Tibial artery (tissue), 4 donors: Measurements from ENCODE around the gene ADAMTS2.
A peak's percentile ranks its signal among the peaks of the same experiment; 100 is the strongest.

Experiments
- DNase-seq, 2 donors: peaks; one replicate each; pipeline ENCODE4 v3.0.0-alpha.2; 2019
- H3K27ac ChIP-seq, 2 donors: fragments of 200-600 bp; sonication (generic) in 1 of 2; 1 replicate in 1 of 2; 2 replicates in 1 of 2; pipeline ENCODE4 v1.5.1; 2018 to 2019; ENCODE audit warnings: mild to moderate bottlenecking in 1 of 2
- H3K27me3 ChIP-seq, 2 donors: fragments of 200-600 bp; sonication (generic) in 1 of 2; one replicate each; pipeline versions ENCODE4 v1.5.1 to v1.6.0; 2016 to 2019
- H3K36me3 ChIP-seq, 3 donors: fragments of 200-600 bp; sonication (generic) in 2 of 3; one replicate each; pipeline ENCODE4 v1.5.1; 2016 to 2019; ENCODE audit warnings: mild to moderate bottlenecking in 2 of 3
- H3K4me1 ChIP-seq, 4 donors: fragments of 200-600 bp; sonication (generic) in 2 of 4; 1 replicate in 3 of 4; 2 replicates in 1 of 4; pipeline ENCODE4 v1.5.1; 2016 to 2019
- H3K4me3 ChIP-seq, 2 donors: fragments of 200-600 bp; sonication (generic) in 1 of 2; 1 replicate in 1 of 2; 2 replicates in 1 of 2; pipeline ENCODE4 v1.5.1; 2018 to 2019; ENCODE audit warnings: mild to moderate bottlenecking in 2 of 2
- H3K9me3 ChIP-seq, 3 donors: fragments of 200-600 bp; sonication (generic) in 1 of 3; one replicate each; pipeline ENCODE4 v1.5.1; 2016 to 2019
- intact Hi-C: fragments of 100-400 bp; cut with DNase I; formaldehyde crosslinking; loops from one replicate; pipeline ENCODE4 v1.15.0; 2023; ENCODE audit warnings: low total_unique reads
- TF ChIP-seq, protein P1 (sequence below), 2 experiments: fragments of 200-600 bp in 1 of 2; fragments of 450-650 bp in 1 of 2; IDR thresholded peaks; one replicate each; pipeline ENCODE4 v1.5.1; 2017 to 2019; ENCODE audit warnings: antibody characterized with exemption in 2 of 2, mild to moderate bottlenecking in 1 of 2, moderate library complexity in 1 of 2

Gene ADAMTS2

DNA sequence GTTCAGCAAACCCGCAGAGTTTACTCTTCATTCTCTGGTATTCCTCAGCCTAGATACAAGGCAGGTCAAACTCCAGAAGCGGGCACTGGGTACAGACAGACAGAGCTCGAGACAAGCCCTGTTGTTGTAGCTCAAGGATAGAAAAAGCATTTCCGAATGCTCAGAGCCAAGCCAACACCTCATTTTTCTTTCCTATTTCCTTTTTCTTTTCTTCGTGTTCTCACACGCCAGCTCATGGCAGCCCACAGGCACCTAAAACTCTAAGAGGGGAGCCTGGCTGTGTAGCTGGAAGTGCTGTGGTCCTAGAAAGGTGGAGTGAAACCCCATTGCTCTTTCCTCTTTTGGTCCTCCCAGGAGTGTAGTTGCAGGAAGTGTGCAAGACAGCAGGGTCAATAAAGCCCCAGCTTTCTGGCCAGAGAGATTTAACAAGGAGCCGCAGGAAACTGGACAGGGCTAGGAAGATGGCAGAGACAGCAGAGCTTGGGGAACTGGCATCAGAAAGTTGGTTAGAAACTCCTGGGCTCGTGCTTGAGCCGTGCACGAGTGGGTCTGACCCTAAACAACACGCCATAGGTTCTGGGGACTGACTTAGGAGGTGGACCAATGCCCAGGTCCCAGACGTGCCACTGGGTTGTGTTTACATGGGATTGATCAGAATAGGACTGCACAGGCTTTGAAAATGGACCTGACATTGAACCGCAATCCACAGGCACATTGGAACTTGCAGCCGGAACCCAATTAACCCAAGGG, 41.6 kb downstream of the ADAMTS2 start:
- intact Hi-C loops: no loop called here
- TF ChIP-seq, protein P1, sequence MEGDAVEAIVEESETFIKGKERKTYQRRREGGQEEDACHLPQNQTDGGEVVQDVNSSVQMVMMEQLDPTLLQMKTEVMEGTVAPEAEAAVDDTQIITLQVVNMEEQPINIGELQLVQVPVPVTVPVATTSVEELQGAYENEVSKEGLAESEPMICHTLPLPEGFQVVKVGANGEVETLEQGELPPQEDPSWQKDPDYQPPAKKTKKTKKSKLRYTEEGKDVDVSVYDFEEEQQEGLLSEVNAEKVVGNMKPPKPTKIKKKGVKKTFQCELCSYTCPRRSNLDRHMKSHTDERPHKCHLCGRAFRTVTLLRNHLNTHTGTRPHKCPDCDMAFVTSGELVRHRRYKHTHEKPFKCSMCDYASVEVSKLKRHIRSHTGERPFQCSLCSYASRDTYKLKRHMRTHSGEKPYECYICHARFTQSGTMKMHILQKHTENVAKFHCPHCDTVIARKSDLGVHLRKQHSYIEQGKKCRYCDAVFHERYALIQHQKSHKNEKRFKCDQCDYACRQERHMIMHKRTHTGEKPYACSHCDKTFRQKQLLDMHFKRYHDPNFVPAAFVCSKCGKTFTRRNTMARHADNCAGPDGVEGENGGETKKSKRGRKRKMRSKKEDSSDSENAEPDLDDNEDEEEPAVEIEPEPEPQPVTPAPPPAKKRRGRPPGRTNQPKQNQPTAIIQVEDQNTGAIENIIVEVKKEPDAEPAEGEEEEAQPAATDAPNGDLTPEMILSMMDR (IDR thresholded peaks at IDR 0.05): no peak
- Histone ChIP-seq H3K4me3 (no peak overlapping the region), H3K36me3 (no peaks in the 10 kb centered on the region), H3K27me3 (no peaks in the 10 kb centered on the region), H3K27ac (peak overlapping the region; percentile 62 to 71), H3K4me1 (peaks cover 0 to 59% (median 18%) of the 10 kb centered on the region in 4 donors), H3K9me3 (peaks cover 0 to 15% (median 0%) of the 10 kb centered on the region in 3 donors)
- peak in 1 of 2 donors; percentile 57 for DNase-seq

DNA sequence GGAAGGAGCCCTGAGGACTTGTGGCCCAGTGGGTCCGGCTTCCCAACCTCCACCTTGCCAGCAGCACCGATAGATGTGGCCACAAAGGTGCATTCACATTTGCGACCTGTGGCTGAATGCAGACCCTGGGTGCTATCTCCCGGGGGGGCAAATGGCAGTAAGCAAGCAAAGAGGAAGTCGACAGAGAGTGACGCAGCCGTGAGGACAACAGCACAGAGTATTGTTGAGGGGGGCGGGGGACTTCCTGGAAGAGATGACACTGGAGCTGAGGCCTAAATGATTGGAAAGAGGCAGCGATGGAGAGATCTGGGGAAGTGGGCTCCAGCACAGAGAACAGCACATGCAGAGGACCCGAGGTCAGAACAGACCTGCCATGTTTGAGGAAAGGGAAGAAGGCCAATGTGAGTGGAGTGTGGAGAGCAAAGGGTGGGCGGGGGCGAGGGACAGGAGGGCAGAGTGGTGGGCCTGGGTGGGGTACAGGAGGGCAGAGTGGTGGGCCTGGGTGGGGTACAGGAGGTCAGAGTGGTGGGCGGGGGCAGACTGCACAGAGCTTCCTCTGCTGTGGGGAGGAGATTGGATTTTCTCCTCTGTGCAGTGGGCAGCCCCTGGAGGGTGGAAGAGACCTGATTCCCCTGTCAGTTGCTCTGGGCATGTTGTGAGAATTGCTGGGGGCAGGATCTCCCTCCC, 42.6 kb downstream of the ADAMTS2 start:
- Histone ChIP-seq H3K4me3 (no peak overlapping the region), H3K27me3 (no peaks in the 10 kb centered on the region), H3K27ac (peak overlapping the region; percentile 62 to 71), H3K36me3 (no peaks in the 10 kb centered on the region), H3K9me3 (peaks cover 0 to 15% (median 0%) of the 10 kb centered on the region in 3 donors), H3K4me1 (peaks cover 0 to 66% (median 22%) of the 10 kb centered on the region in 4 donors)
- DNase-seq: peak in 1 of 2 donors; percentile 55
- intact Hi-C loops: no loop called here
- TF ChIP-seq, protein P1 (IDR thresholded peaks at IDR 0.05): no peak

DNA sequence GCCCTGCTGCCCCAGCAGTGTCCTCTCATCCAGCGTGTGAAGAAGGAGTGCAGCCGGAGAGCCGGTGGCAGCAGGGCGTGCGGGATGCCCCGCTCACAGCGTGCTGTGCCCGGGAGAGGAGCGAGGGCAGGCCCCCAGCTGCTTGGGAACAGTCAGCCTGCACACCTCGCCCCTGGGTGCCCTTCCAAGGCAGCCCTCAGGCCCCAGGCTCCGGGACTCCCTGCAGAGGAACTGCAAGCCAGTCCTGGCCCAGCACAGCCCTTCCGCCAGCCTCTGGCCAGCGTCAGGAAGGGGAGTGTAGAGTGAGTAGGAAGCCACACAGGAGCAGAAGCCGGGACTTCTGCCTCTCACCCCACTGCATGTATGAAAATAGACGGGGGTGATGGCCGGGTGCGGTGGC, 43.5 kb downstream of the ADAMTS2 start:
- Histone ChIP-seq H3K27ac (peak overlapping the region; percentile 53 to 71), H3K36me3 (no peaks in the 10 kb centered on the region), H3K27me3 (no peaks in the 10 kb centered on the region), H3K4me1 (peaks cover 0 to 67% (median 25%) of the 10 kb centered on the region in 4 donors), H3K9me3 (peaks cover 0 to 15% (median 0%) of the 10 kb centered on the region in 3 donors), H3K4me3 (no peak overlapping the region)
- intact Hi-C loops: no loop called here
- TF ChIP-seq, protein P1 (IDR thresholded peaks at IDR 0.05): no peak
- peak in 1 of 2 donors; percentile 67 for DNase-seq

DNA sequence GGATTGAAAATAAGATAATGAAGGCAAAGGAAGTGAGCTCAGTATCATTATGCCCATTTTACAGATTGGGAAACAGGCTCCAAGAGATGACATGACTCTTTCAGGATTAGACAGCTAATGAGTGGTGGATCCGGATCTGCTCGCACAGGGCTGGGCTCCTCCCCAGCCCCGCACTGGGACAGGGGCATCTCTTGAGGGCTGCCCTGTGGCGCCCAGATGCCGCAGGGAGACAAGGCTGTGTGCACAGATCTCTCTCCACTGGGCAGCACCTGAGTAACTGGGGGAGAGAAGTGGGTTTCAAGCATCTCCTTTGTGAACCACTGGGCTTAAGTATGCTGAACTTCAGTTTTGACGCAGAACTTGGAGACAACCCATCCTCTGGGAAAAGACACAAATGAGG, 43.9 kb downstream of the ADAMTS2 start:
- H3K4me3 ChIP-seq: no peak overlapping the region
- intact Hi-C loops: no loop called here
- H3K9me3 ChIP-seq: peaks cover 0 to 15% (median 0%) of the 10 kb centered on the region in 3 donors
- H3K4me1 ChIP-seq: peaks cover 0 to 64% (median 25%) of the 10 kb centered on the region in 4 donors
- no peak for DNase-seq
- TF ChIP-seq, protein P1 (IDR thresholded peaks at IDR 0.05): no peak
- no peaks in the 10 kb centered on the region for H3K36me3 ChIP-seq
- no peaks in the 10 kb centered on the region for H3K27me3 ChIP-seq
- H3K27ac ChIP-seq: peak overlapping the region; percentile 53 to 71

DNA sequence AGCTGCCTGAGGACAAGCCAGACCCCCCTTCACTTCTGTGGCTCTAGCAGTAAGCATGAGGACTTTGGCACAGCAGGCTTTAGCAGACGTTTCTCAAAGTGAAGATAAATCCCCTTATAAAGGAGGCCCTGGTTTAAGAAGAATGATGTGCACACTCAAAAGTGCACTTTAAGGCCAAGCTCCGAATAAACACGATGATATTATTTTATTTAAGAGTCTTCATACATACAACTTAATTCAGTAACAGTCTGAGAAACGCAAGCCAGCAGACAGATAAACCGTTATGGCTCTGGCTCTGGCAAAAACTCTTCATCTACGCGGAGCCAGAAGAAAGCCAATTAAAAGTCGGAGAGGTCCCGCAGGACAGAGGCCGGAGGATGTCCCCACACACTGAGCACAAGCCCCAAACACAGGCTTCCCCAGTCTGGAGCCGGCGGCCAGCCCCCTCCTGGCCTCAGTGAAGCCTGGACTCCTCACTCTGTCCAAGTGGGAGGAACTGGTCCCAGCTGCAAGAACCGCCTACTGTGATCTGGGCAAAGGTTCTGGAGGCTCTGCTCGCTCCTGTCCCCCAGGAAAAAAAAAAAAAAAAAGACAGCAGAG, 44.6 kb downstream of the ADAMTS2 start:
- intact Hi-C loops: no loop called here
- Histone ChIP-seq H3K4me1 (peaks cover 0 to 65% (median 28%) of the 10 kb centered on the region in 4 donors), H3K4me3 (no peak overlapping the region), H3K27ac (peak overlapping the region in 1 of 2 donors; percentile 71), H3K36me3 (no peaks in the 10 kb centered on the region), H3K9me3 (peaks cover 0 to 8% (median 0%) of the 10 kb centered on the region in 3 donors), H3K27me3 (no peaks in the 10 kb centered on the region)
- peak in 1 of 2 donors; percentile 81 for DNase-seq
- TF ChIP-seq, protein P1 (IDR thresholded peaks at IDR 0.05): no peak
